ENCODE data around the gene NRP1. TPM values are rescaled to one million over a fixed set of nuclear protein-coding genes. Genes with fewer than 3 reads are reported as not detected.

Gene NRP1
- total and polyA plus RNA-seq, 2 of the 8 experiments (the other 6 are each of a cell fraction or from before 2014, with no cell fraction given), result 1.2 to 2.1 TPM

DNA sequence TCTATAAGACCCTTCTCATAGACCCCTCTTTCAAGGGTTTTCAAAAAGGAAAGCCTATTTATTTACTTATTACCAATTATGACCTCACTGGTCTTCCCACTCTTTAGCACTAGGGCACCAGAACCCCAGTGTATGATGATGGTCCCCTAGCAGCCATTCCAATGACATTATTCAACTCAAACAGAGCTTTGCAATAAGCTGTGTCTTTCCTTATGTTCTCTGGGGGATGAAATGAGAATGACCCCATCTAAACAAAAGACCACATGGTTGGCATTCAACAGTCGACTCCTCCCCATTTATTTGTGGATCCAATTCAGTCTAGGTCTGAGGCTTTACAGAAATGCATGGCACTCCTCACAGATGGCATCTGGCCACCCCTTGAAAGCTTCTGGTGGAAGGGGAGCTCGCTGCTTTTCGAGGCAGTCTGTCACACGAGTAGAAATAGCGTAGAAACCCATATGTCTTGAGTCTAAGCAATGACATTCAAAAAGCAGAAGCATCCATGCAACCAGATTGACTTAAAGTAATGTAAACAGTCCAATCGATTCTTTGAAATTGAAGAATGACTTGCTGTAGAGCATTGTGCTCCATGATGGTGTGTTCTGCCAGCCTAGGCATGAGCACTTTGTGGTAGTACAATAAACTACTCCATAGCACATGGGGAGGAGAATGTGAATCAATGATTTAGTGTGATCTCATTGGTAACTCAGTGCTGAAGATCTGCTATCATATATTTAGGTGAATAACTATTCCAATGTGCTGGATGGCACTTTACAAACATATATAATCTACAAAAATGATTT, 29.8 kb downstream of the NRP1 start:
- H3K27me3 ChIP-seq (replicated peaks in 1 of 4; ENCODE audit: control insufficient read depth in 3 of 4, extremely low read depth in 1 of 4, insufficient read depth in 3 of 4, low read length in 3 of 4), result no peaks in the 10 kb centered on the region
- H3K4ac ChIP-seq (replicated peaks; ENCODE audit: insufficient read length, low read depth, low read length), result no peak overlapping the region
- H3K4me2 ChIP-seq (ENCODE audit: insufficient read depth in 1 of 2, low read depth in 2 of 2, low read length in 2 of 2), result no peak overlapping the region
- H3K14ac ChIP-seq (ENCODE audit: insufficient read length), result no peak overlapping the region
- no peak overlapping the region for H2AFZ ChIP-seq (ENCODE audit: low read length)
- no peak overlapping the region for H4K5ac ChIP-seq (ENCODE audit: insufficient read length, low read depth, low read length)
- H2BK120ac ChIP-seq (replicated peaks; ENCODE audit: low read depth, low read length), result no peak overlapping the region
- no peak overlapping the region for H4K91ac ChIP-seq (replicated peaks; ENCODE audit: insufficient read length, low read length)
- no peak overlapping the region for H3K27ac ChIP-seq (ENCODE audit: low read depth, low read length)
- POLR2A ChIA-PET (ENCODE audit: partially characterized antibody), result no interaction called here
- H3K23ac ChIP-seq (ENCODE audit: insufficient read length), result no peak overlapping the region
- no peaks in the 10 kb centered on the region for H3K23me2 ChIP-seq (ENCODE audit: low read depth, low read length)
- no peak overlapping the region for H3K18ac ChIP-seq (ENCODE audit: extremely low read depth, low read length)
- H3K4me1 ChIP-seq (replicated peaks in 1 of 4; ENCODE audit: control insufficient read depth in 3 of 4, insufficient read depth in 4 of 4, low read length in 3 of 4), result peaks cover 0 to 3% (median 2%) of the 10 kb centered on the region in 4 experiments; a peak in 3 of 7 replicates
- no peaks in the 10 kb centered on the region for H4K20me1 ChIP-seq (replicated peaks in 1 of 2; ENCODE audit: control insufficient read depth in 1 of 2, insufficient read depth in 2 of 2, low read length in 2 of 2)
- H3K56ac ChIP-seq (replicated peaks; ENCODE audit: insufficient read length, low read depth, low read length), result no peak overlapping the region
- H3K9ac ChIP-seq (replicated peaks in 1 of 4; ENCODE audit: extremely low read depth in 1 of 4, low read depth in 3 of 4, low read length in 3 of 4), result no peak overlapping the region
- no peak overlapping the region for H2BK20ac ChIP-seq (ENCODE audit: low read length)
- H3K79me1 ChIP-seq (ENCODE audit: low read depth, low read length), result no peaks in the 10 kb centered on the region
- DNase-seq (ENCODE audit: low read depth in 1 of 2, low spot score in 2 of 2) (no peak), FAIRE-seq (no peak)
- no peaks in the 10 kb centered on the region for H3K79me2 ChIP-seq (ENCODE audit: control insufficient read depth in 1 of 2, insufficient read depth in 2 of 2, low read length in 2 of 2)
- no peaks in the 10 kb centered on the region for H3K9me3 ChIP-seq (ENCODE audit: insufficient read depth in 2 of 2, low read depth in 1 of 2, low read length in 1 of 2)
- H2BK12ac ChIP-seq (ENCODE audit: low read depth, low read length), result no peak overlapping the region
- WGBS, 2 experiments (ENCODE audit: extremely low coverage in 1 of 2, insufficient coverage in 1 of 2, insufficient read length in 1 of 2, insufficient replicate concordance in 2 of 2, low coverage in 1 of 2, low lambda C conversion rate in 2 of 2, missing lambda C conversion rate in 1 of 2), result 96% methylated on average over 6 of the region's 6 CpGs; no CpG with 5 or more reads in 1 of the 2 experiments
- H2AK5ac ChIP-seq (ENCODE audit: low read depth, low read length), result no peak overlapping the region
- H3K4me3 ChIP-seq (ENCODE audit: extremely low read depth in 1 of 4, insufficient read depth in 2 of 4, low read depth in 3 of 4, low read length in 4 of 4), result no peak overlapping the region
- H2BK15ac ChIP-seq (ENCODE audit: low read length), result no peak overlapping the region
- H3K36me3 ChIP-seq (ENCODE audit: control insufficient read depth in 2 of 4, insufficient read depth in 4 of 4, low read length in 3 of 4), result no peaks in the 10 kb centered on the region
- no peak overlapping the region for H4K8ac ChIP-seq (ENCODE audit: extremely low read depth, insufficient read depth, low read length)
- no peak overlapping the region for H2BK5ac ChIP-seq (ENCODE audit: low read depth, low read length)
- CTCF ChIA-PET (ENCODE audit: partially characterized antibody), result interaction anchor here (1.2 to 1.8 kb wide), 3 partner anchors 15 to 111 kb away, joined by 3 to 7 read pairs (median 5); no protein-coding TSS in a partner anchor
- TF ChIP-seq RXRA (IDR thresholded peaks at IDR 0.05; ENCODE audit: insufficient read depth, low read depth, low read length), result no peak
- no peak for TF ChIP-seq TAF1 (IDR thresholded peaks at IDR 0.05; ENCODE audit: low read depth, low read length)
- TF ChIP-seq CBX8 (IDR thresholded peaks at IDR 0.05; ENCODE audit: borderline replicate concordance, low read depth, low read length), result no peak
- TF ChIP-seq, protein P1, sequence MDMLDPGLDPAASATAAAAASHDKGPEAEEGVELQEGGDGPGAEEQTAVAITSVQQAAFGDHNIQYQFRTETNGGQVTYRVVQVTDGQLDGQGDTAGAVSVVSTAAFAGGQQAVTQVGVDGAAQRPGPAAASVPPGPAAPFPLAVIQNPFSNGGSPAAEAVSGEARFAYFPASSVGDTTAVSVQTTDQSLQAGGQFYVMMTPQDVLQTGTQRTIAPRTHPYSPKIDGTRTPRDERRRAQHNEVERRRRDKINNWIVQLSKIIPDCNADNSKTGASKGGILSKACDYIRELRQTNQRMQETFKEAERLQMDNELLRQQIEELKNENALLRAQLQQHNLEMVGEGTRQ (IDR thresholded peaks at IDR 0.05; ENCODE audit: low read length), result no peak
- no peak for TF ChIP-seq KDM4A (IDR thresholded peaks at IDR 0.05; ENCODE audit: low read depth, low read length, severe bottlenecking)
- TF ChIP-seq ZNF274 (IDR thresholded peaks at IDR 0.05; ENCODE audit: borderline replicate concordance, extremely low read depth, low read length), result no peak
- no peak for TF ChIP-seq MAFK (IDR thresholded peaks at IDR 0.05; ENCODE audit: low read depth, low read length)
- TF ChIP-seq, protein P2, sequence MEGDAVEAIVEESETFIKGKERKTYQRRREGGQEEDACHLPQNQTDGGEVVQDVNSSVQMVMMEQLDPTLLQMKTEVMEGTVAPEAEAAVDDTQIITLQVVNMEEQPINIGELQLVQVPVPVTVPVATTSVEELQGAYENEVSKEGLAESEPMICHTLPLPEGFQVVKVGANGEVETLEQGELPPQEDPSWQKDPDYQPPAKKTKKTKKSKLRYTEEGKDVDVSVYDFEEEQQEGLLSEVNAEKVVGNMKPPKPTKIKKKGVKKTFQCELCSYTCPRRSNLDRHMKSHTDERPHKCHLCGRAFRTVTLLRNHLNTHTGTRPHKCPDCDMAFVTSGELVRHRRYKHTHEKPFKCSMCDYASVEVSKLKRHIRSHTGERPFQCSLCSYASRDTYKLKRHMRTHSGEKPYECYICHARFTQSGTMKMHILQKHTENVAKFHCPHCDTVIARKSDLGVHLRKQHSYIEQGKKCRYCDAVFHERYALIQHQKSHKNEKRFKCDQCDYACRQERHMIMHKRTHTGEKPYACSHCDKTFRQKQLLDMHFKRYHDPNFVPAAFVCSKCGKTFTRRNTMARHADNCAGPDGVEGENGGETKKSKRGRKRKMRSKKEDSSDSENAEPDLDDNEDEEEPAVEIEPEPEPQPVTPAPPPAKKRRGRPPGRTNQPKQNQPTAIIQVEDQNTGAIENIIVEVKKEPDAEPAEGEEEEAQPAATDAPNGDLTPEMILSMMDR (IDR thresholded peaks at IDR 0.05; ENCODE audit: control extremely low read depth in 1 of 3, insufficient read depth in 1 of 3, low read depth in 1 of 3, low read length in 3 of 3), result no peak
- TF ChIP-seq TCF12 (IDR thresholded peaks at IDR 0.05; ENCODE audit: low read depth, low read length), result no peak
